Measurements from ENCODE around the gene PLAGL2.

DNA sequence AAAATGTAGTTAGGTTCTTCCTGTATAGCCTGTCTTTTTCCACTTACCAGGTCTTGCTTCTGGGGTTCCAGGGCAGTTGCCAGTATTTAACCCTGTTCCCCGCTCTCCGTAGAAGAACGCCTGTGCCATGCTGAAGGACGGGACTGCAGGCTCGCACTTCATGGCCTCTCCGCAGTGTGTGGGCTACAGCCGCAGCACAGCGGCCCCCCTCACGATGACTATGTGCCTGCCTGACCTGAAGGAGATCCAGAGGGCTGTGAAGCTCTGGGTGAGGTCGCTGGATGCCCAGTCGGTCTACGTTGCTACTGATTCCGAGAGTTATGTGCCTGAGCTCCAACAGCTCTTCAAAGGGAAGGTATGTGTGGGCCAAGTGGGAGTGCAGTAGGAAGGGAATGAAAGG, 23.2 kb upstream of the PLAGL2 start:
- TF ChIP-seq POLR2A (IDR thresholded peaks at IDR 0.05; ENCODE audit: low read depth, low read length): no peak
- no peak for TF ChIP-seq POLR2AphosphoS5 (IDR thresholded peaks at IDR 0.05; ENCODE audit: low read depth, low read length)
- TF ChIP-seq SPI1 (IDR thresholded peaks at IDR 0.05; ENCODE audit: low read depth, low read length): no peak
